Suprapubic skin (tissue), 4 donors: ENCODE data around the gene RIMS1.

Experiments
- CTCF ChIP-seq, 2 donors: fragments of 200-600 bp in 1 of 2; fragments of 450-650 bp in 1 of 2; sonication (generic) in 1 of 2; IDR thresholded peaks; one replicate each; pipeline ENCODE4 v1.5.1; 2016 to 2019; ENCODE audit warnings: antibody characterized with exemption in 2 of 2, mild to moderate bottlenecking in 1 of 2, moderate library complexity in 1 of 2
- POLR2A ChIP-seq, 2 donors: fragments of 450-650 bp; IDR thresholded peaks; one replicate each; pipeline ENCODE4 v1.6.1; 2017; ENCODE audit warnings: antibody characterized with exemption in 2 of 2, mild to moderate bottlenecking in 2 of 2, moderate library complexity in 2 of 2
- POLR2AphosphoS5 ChIP-seq, 3 donors: sonication (generic); formaldehyde crosslinking; IDR thresholded peaks; one replicate each; pipeline ENCODE4 v1.6.1; 2017; ENCODE audit warnings: antibody characterized with exemption in 3 of 3

GRCh38 chr6:72424476-72424875 lies 538.1 kb downstream of the RIMS1 start:
- TF ChIP-seq CTCF (IDR thresholded peaks at IDR 0.05) (no peak), POLR2A (IDR thresholded peaks at IDR 0.05) (no peak), POLR2AphosphoS5 (IDR thresholded peaks at IDR 0.05) (no peak)
